Measurements from ENCODE around the gene MAP3K3. TPM values are rescaled to one million over a fixed set of nuclear protein-coding genes. Genes with fewer than 3 reads are reported as not detected.

The MAP3K3 gene
- total RNA-seq, 2 donors from 2014 or later: 44.0 to 72.0 TPM

DNA sequence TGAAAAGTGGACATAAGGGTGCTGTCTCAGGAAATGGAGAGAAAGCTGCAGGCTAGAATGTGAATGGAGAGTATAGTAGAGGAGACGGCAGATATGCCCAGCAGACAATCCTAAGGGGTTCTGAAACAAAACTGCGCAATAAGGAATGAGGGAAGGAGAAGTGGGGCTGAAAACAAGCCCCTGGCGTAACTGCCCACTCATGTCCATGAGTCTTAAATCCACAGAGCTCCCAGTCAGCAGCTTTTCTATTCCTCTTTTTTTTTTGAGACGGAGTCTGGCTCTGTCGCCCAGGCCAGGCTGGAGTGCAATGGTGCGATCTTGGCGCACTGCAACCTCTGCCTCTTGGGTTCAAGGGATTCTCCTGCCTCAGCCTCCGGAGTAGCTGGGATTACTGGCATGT, 113.5 kb downstream of the MAP3K3 start:
- Histone ChIP-seq H3K4me1 (replicated peaks) (no peaks in the 10 kb centered on the region), H3K4me3 (no peak overlapping the region), H3K27me3 (replicated peaks; ENCODE audit: insufficient read depth) (no peaks in the 10 kb centered on the region), H3K27ac (no peak overlapping the region), H3K9me3 (no peaks in the 10 kb centered on the region), H3K36me3 (no peaks in the 10 kb centered on the region)
- intact Hi-C loops (cut with DNase I): no loop called here
- DNase-seq (ENCODE audit: low spot score): no peak
- TF ChIP-seq POLR2A (IDR thresholded peaks at IDR 0.05): no peak
- TF ChIP-seq, protein P1, sequence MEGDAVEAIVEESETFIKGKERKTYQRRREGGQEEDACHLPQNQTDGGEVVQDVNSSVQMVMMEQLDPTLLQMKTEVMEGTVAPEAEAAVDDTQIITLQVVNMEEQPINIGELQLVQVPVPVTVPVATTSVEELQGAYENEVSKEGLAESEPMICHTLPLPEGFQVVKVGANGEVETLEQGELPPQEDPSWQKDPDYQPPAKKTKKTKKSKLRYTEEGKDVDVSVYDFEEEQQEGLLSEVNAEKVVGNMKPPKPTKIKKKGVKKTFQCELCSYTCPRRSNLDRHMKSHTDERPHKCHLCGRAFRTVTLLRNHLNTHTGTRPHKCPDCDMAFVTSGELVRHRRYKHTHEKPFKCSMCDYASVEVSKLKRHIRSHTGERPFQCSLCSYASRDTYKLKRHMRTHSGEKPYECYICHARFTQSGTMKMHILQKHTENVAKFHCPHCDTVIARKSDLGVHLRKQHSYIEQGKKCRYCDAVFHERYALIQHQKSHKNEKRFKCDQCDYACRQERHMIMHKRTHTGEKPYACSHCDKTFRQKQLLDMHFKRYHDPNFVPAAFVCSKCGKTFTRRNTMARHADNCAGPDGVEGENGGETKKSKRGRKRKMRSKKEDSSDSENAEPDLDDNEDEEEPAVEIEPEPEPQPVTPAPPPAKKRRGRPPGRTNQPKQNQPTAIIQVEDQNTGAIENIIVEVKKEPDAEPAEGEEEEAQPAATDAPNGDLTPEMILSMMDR (IDR thresholded peaks at IDR 0.05): no peak
- no peak for TF ChIP-seq POLR2AphosphoS5 (IDR thresholded peaks at IDR 0.05)
- 97% methylated on average over 8 of the region's 8 CpGs for WGBS

- Histone ChIP-seq H3K36me3 (no peaks in the 10 kb centered on the region), H3K27me3 (replicated peaks; ENCODE audit: insufficient read depth) (no peaks in the 10 kb centered on the region), H3K4me3 (peak overlapping the region; percentile 77 to 89), H3K4me1 (replicated peaks) (no peaks in the 10 kb centered on the region), H3K9me3 (no peaks in the 10 kb centered on the region), H3K27ac (peak overlapping the region; percentile 99)
- 25% methylated on average over 12 of the region's 12 CpGs for WGBS
- peak; percentile 27 for DNase-seq (ENCODE audit: low spot score)
- intact Hi-C loops (cut with DNase I): no loop called here
- TF ChIP-seq, protein P1 (IDR thresholded peaks at IDR 0.05): no peak
- TF ChIP-seq POLR2AphosphoS5 (IDR thresholded peaks at IDR 0.05): peak; percentile 3
Observed at GRCh38 chr17:63740464-63741142, 118.4 kb downstream of the MAP3K3 start.

DNA sequence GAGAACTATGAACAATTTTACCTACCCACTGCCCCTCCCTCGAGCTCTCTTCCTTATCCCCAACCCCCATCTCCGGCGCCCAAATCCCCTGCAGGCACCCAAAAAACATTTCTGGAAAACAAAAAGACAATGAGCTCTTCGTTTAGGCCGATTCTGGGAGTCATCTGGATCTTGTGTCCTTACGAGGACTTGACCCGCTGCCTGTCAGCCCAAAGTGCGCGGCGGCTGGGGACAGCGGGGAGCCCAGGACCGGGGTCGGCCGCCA, 118.9 kb downstream of the MAP3K3 start:
- no peaks in the 10 kb centered on the region for H3K4me1 ChIP-seq (replicated peaks)

DNA sequence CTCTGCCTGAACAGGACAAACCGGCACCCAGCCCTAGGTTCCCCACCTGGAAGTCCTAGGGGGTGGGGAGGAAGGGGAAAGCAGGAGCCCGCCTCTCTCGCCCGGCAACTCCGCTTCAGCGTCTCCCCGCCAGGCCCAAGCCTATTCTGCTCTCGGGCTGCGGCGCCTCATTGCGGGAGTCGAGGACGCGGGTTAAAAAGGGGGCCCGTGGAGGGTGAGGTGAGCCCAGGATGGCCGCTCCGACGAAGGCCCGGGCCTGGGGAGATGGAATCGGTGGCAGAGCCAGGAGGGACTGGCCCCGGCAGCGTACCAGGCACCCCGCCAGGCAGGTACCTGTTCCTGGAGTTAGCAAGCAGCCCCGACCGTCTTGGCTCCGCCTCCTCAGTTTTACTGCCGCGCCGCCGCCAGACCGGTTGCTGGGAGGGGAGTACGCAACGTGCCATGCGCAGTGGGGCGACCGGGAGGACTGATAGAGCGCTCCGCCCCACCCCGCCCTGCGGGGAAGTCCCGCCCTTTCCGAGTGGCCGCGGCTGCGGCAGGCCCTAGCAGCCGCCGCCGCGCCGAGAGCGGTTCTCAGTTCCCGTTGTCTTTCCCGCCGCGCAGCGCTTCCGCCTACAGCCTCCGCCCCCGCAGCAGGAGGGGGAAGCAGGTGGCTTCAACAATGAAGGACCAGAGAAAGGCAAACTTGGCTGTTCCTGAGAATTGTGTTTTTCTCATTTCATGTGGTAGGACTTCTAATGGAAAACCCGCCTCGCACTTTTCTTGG, 119.4 kb downstream of the MAP3K3 start, which contains the start of gene STRADA:
Gene STRADA, minus strand, starts transcription at position 392 of the 766 bp plus-strand sequence. CDS start 13,430 bp downstream, outside the sequence.
- intact Hi-C loops (cut with DNase I): no loop called here
- DNase-seq (ENCODE audit: low spot score): peak; percentile 100
- 0% methylated on average over 61 of the region's 61 CpGs for WGBS

More for the DNA sequence above, 118.9 kb downstream of the MAP3K3 start:
- Histone ChIP-seq H3K4me3 (peak overlapping the region; percentile 77 to 89), H3K27me3 (replicated peaks; ENCODE audit: insufficient read depth) (no peaks in the 10 kb centered on the region), H3K9me3 (no peaks in the 10 kb centered on the region), H3K36me3 (peaks cover 0 to 4% of the 10 kb centered on the region in 2 donors), H3K27ac (peak overlapping the region; percentile 99)
- WGBS: 0% methylated on average over 14 of the region's 14 CpGs
- no peak for DNase-seq (ENCODE audit: low spot score)
- intact Hi-C loops (cut with DNase I): no loop called here
- TF ChIP-seq, protein P1 (IDR thresholded peaks at IDR 0.05): no peak
- no peak for TF ChIP-seq POLR2AphosphoS5 (IDR thresholded peaks at IDR 0.05)
- TF ChIP-seq POLR2A (IDR thresholded peaks at IDR 0.05): no peak

More for the DNA sequence above, 119.4 kb downstream of the MAP3K3 start, which contains the start of gene STRADA:
- peaks cover 0 to 5% of the 10 kb centered on the region in 2 donors for H3K36me3 ChIP-seq
- no peaks in the 10 kb centered on the region for H3K27me3 ChIP-seq (replicated peaks; ENCODE audit: insufficient read depth)
- peak within 1 kb of the TSS; percentile 77 to 89 for H3K4me3 ChIP-seq
- TF ChIP-seq POLR2AphosphoS5 (IDR thresholded peaks at IDR 0.05) (peak; percentile 98), POLR2A (IDR thresholded peaks at IDR 0.05) (peak; percentile 91)
- TF ChIP-seq, protein P1 (IDR thresholded peaks at IDR 0.05): peak in 1 of 4 experiments; percentile 12
- no peaks in the 10 kb centered on the region for H3K4me1 ChIP-seq (replicated peaks)
- H3K27ac ChIP-seq: peak within 1 kb of the TSS; percentile 99
- no peaks in the 10 kb centered on the region for H3K9me3 ChIP-seq

Small RNA genes lying within 50 kb of the gene (small RNA-seq; reads per million reads assigned to genes)
- 0 reads per million in 2 donors for gene RNU6-288P

Other genes with a start within 250 kb of the MAP3K3 start
- 100 to 1,000 TPM in 1 of 2 donors, 10 to 100 TPM in 1; 76.9 to 170 TPM for gene CYB561, start 176.1 kb upstream of the MAP3K3 start, total RNA-seq
- gene ACE, start 145.4 kb upstream of the MAP3K3 start, total RNA-seq: 10 to 100 TPM; 42.8 to 54.6 TPM
- 10 to 100 TPM in 1 of 2 donors, 1 to 10 TPM in 1; 8.1 to 22.4 TPM for gene KCNH6, start 99.1 kb upstream of the MAP3K3 start, total RNA-seq
- gene DCAF7, start 71.9 kb upstream of the MAP3K3 start, total RNA-seq: 10 to 100 TPM; 48.9 to 68.6 TPM
- gene TACO1, start 21.5 kb upstream of the MAP3K3 start, total RNA-seq: 10 to 100 TPM; 12.8 to 17.4 TPM
- 10 to 100 TPM; 29.9 to 51.9 TPM for gene LIMD2, start 77.7 kb downstream of the MAP3K3 start, total RNA-seq
- 10 to 100 TPM; 15.7 to 37.1 TPM for gene STRADA, start 119.4 kb downstream of the MAP3K3 start, total RNA-seq
- gene CCDC47, start 151.2 kb downstream of the MAP3K3 start, total RNA-seq: 10 to 100 TPM; 50.3 to 90.8 TPM
- 100 to 1,000 TPM in 1 of 2 donors, 10 to 100 TPM in 1; 71.0 to 105 TPM for gene DDX42, start 151.8 kb downstream of the MAP3K3 start, total RNA-seq
- 100 to 1,000 TPM in 1 of 2 donors, 10 to 100 TPM in 1; 94.0 to 109 TPM for gene PSMC5, start 205.0 kb downstream of the MAP3K3 start, total RNA-seq
- 10 to 100 TPM; 29.4 to 46.6 TPM for gene FTSJ3, start 205.2 kb downstream of the MAP3K3 start, total RNA-seq
- 100 to 1,000 TPM; 182 to 247 TPM for gene SMARCD2, start 220.3 kb downstream of the MAP3K3 start, total RNA-seq